Esophagus muscularis mucosa (tissue), 4 donors: ENCODE measurements around the gene SERHL2. TPM values are rescaled to one million over a fixed set of nuclear protein-coding genes. Genes with fewer than 3 reads are reported as not detected.
"Not testable (repeated sequence)": the region's sequence is repeated elsewhere in the genome, so short reads cannot be mapped to it uniquely, and the experiment has no call there.

ENCODE experiments used
- DNase-seq: peaks from one replicate; pipeline ENCODE4 v3.0.0-alpha.2; 2017; ENCODE audit errors: extremely low spot score
- H3K27ac ChIP-seq, 4 donors: fragments of 200-600 bp; sonication (generic); replicated peaks in 1 of 4; 1 replicate in 3 of 4; 2 replicates in 1 of 4; pipeline ENCODE4 v1.5.1; 2016 to 2019; ENCODE audit warnings: mild to moderate bottlenecking in 1 of 4
- H3K27me3 ChIP-seq, 4 donors: fragments of 200-600 bp; sonication (generic); one replicate each; pipeline versions ENCODE4 v1.5.1 to v1.6.0; 2016 to 2019
- H3K36me3 ChIP-seq, 4 donors: fragments of 200-600 bp; sonication (generic); one replicate each; pipeline ENCODE4 v1.5.1; 2016 to 2019
- H3K4me1 ChIP-seq, 4 donors: fragments of 200-600 bp; sonication (generic); one replicate each; pipeline ENCODE4 v1.5.1; 2016 to 2019
- H3K4me3 ChIP-seq, 4 donors: fragments of 200-600 bp; sonication (generic); 1 replicate in 2 of 4; 2 replicates in 2 of 4; pipeline ENCODE4 v1.5.1; 2016 to 2019; ENCODE audit warnings: mild to moderate bottlenecking in 4 of 4, moderate library complexity in 1 of 4
- H3K9me3 ChIP-seq, 4 donors: fragments of 200-600 bp; sonication (generic); 1 replicate in 3 of 4; 2 replicates in 1 of 4; pipeline ENCODE4 v1.5.1; 2016 to 2019
- EP300 ChIP-seq: sonication (generic); formaldehyde crosslinking; IDR thresholded peaks from one replicate; pipeline ENCODE4 v1.6.1; 2017; ENCODE audit warnings: antibody characterized with exemption
- POLR2A ChIP-seq: fragments of 450-650 bp; IDR thresholded peaks from one replicate; pipeline ENCODE4 v1.6.1; 2017; ENCODE audit warnings: antibody characterized with exemption, moderate library complexity, mild to moderate bottlenecking, low read depth
- POLR2AphosphoS5 ChIP-seq, 2 donors: sonication (generic); formaldehyde crosslinking; IDR thresholded peaks; one replicate each; pipeline ENCODE4 v1.6.1; 2017; ENCODE audit warnings: antibody characterized with exemption in 2 of 2
- WGBS: methylation state at CpG from one replicate; pipeline ENCODE4 v1.1.5; 2018; 5-methylcytosine and 5-hydroxymethylcytosine counted together
- intact Hi-C: fragments of 100-400 bp; cut with DNase I; formaldehyde crosslinking; loops from one replicate; pipeline ENCODE4 v1.15.1; 2023
- total RNA-seq, 4 donors: library from RNA; depleted of rRNA; stranded (reverse); fragments of >200 nt; gene quantifications; one replicate each; pipeline versions ENCODE4 v1.1.0 to v1.2.1, GENCODE V29; 2016
- TF ChIP-seq, protein P1 (sequence below), 3 experiments: fragments of 200-600 bp in 2 of 3; fragments of 450-650 bp in 1 of 3; sonication (generic) in 2 of 3; IDR thresholded peaks; one replicate each; pipeline ENCODE4 v1.5.1; 2017 to 2019; ENCODE audit warnings: antibody characterized with exemption in 3 of 3, mild to moderate bottlenecking in 2 of 3, moderate library complexity in 1 of 3

Gene SERHL2
- total RNA-seq, 4 donors from 2014 or later = 3.1 to 9.1 (median 5.0) TPM

DNA sequence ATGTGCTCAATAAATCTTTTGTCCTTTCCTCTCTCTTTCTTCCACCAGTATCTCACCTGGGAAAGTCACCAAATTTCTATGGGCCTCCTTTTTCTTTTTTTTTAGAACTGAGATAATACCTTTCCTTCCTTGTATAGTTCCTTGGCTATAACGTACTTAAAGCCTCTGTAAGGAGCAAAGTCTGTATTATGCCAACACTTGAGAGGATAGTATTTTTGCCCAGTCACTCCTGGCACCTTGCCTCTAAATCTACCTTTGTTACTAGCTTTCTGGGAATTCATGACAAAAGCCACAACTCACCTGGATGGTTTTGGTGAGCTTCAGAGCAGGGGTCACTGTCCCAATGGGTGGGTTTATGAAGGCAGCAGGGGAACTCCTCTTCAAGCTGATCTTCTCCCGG, 48.7 kb downstream of the SERHL2 start:
- TF ChIP-seq POLR2A (no peak), POLR2AphosphoS5 (IDR thresholded peaks at IDR 0.05) (no peak), EP300 (no peak)

DNA sequence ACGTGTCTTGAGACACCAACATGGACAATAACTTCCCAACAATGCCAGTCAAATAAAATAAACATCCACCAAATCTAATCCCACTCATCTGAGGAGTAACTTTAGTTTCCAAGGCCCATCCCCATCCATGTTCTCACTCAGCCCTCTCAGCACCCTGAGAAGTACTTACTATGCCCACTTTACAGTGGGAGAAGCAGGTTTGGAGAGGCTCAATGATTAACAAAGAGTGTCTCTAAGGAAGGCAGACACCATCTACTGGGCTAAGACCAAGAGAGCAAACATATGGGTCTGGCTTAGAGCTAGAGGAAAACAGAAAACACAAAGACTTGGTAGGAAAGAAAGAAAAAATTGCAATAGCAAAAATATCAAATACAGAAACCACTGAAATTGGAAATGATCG, 49.7 kb downstream of the SERHL2 start:
- intact Hi-C loops = no loop called here
- Histone ChIP-seq H3K27me3 (no peaks in the 10 kb centered on the region), H3K4me1 (peaks cover 28 to 43% (median 40%) of the 10 kb centered on the region in 4 donors), H3K27ac (no peak overlapping the region), H3K4me3 (no peak overlapping the region), H3K36me3 (peaks cover 41 to 65% (median 57%) of the 10 kb centered on the region in 4 donors), H3K9me3 (no peaks in the 10 kb centered on the region)
- TF ChIP-seq POLR2A = no peak
- TF ChIP-seq POLR2AphosphoS5 (IDR thresholded peaks at IDR 0.05) = no peak
- TF ChIP-seq EP300 = no peak
- TF ChIP-seq, protein P1, sequence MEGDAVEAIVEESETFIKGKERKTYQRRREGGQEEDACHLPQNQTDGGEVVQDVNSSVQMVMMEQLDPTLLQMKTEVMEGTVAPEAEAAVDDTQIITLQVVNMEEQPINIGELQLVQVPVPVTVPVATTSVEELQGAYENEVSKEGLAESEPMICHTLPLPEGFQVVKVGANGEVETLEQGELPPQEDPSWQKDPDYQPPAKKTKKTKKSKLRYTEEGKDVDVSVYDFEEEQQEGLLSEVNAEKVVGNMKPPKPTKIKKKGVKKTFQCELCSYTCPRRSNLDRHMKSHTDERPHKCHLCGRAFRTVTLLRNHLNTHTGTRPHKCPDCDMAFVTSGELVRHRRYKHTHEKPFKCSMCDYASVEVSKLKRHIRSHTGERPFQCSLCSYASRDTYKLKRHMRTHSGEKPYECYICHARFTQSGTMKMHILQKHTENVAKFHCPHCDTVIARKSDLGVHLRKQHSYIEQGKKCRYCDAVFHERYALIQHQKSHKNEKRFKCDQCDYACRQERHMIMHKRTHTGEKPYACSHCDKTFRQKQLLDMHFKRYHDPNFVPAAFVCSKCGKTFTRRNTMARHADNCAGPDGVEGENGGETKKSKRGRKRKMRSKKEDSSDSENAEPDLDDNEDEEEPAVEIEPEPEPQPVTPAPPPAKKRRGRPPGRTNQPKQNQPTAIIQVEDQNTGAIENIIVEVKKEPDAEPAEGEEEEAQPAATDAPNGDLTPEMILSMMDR (IDR thresholded peaks at IDR 0.05) = no peak
- WGBS = 92% methylated on average over 2 of the region's 2 CpGs
- DNase-seq = no peak

More for the DNA sequence above, 48.7 kb downstream of the SERHL2 start:
- no peak overlapping the region for H3K27ac ChIP-seq
- peaks cover 43 to 70% (median 64%) of the 10 kb centered on the region in 4 donors for H3K36me3 ChIP-seq
- H3K27me3 ChIP-seq = no peaks in the 10 kb centered on the region
- intact Hi-C loops = no loop called here
- 69% methylated on average over 2 of the region's 2 CpGs for WGBS
- H3K9me3 ChIP-seq = no peaks in the 10 kb centered on the region
- H3K4me1 ChIP-seq = peaks cover 26 to 37% (median 32%) of the 10 kb centered on the region in 4 donors
- no peak for DNase-seq
- no peak overlapping the region for H3K4me3 ChIP-seq

DNA sequence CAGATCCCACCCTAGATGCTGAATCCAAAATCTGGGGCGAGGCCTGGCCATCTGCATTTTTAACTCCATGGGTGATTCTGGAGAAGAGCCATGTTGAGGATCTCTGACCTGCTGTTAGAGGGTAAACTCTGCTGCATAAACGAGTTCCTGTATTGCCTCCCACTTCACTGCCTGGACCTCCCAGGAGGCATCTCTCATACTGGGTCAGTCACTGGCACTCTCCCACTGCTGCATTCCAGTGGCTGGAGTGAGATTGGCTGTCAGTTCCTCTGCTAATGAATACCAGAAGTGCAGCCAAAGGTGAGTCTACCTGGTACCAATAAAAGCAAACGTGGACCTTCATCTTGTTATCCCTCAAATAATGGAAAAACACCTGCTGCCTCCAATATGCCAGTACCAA, 50.6 kb downstream of the SERHL2 start:
- Histone ChIP-seq H3K27ac (no peak overlapping the region), H3K4me3 (no peak overlapping the region), H3K4me1 (peaks cover 37 to 53% (median 50%) of the 10 kb centered on the region in 4 donors), H3K9me3 (no peaks in the 10 kb centered on the region), H3K27me3 (no peaks in the 10 kb centered on the region), H3K36me3 (peaks cover 32 to 63% (median 48%) of the 10 kb centered on the region in 4 donors)
- no peak for DNase-seq
- intact Hi-C loops = no loop called here
- WGBS = 40% methylated on average over 3 of the region's 3 CpGs
- TF ChIP-seq POLR2AphosphoS5 (IDR thresholded peaks at IDR 0.05) (no peak), POLR2A (no peak), EP300 (no peak)
- TF ChIP-seq, protein P1 (IDR thresholded peaks at IDR 0.05) = no peak

DNA sequence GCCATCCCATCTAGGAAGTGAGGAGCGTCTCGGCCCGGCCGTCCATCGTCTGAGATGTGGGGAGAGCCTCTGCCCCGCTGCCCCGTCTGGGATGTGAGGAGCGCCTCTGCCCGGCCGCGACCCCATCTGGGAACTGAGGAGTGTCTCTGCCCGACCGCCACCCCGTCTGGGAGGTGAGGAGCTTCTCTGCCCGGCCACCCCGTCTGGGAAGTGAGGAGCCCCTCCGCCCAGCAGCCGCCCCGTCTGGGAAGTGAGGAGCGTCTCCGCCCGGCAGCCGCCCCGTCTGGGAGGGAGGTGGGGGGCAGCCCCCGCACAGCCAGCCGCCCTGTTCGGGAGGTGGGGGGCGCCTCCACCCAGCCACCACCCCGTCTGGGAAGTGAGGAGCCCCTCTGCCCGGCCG, 53.9 kb downstream of the SERHL2 start:
- Histone ChIP-seq H3K4me1 (peaks cover 69 to 85% (median 82%) of the 10 kb centered on the region in 4 donors), H3K27ac (peak overlapping the region in 3 of 4 donors; percentile 38 to 74 (median 50)), H3K36me3 (peaks cover 4 to 39% (median 25%) of the 10 kb centered on the region in 4 donors)
- 81% methylated on average over 9 of the region's 31 CpGs for WGBS
- DNase-seq, intact Hi-C loops, H3K27me3 ChIP-seq, H3K4me3 ChIP-seq, H3K9me3 ChIP-seq: not testable (repeated sequence)

DNA sequence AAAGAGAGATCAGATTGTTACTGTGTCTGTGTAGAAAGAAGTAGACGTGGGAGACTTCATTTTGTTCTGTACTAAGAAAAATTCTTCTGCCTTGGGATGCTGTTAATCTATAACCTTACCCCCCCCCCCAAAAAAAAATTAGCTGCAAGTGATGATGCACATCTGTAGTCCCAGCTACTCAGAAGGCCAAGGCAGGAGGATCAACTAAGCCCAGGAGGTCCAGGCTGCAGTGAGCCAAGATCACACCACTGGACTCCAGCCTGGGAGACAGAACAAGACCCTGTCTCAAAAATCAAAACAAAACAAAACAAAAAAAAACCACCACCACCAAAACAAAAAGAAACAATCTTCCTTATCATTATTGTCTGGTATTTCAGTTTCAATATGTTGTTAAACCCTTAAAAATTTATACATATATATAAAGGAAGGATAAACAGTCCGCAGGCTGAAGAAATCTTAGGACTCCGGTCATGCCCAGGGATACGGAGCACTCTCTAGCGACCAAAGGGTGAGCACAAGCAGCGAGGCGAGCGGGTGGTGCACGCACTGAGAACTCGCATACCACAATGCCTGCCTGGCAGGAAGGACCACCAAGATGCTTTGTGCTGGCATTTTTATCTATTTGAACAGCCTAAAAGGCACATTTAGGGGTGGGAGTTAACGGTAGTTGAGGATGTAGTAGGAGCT, 54.5 kb downstream of the SERHL2 start:
- no peaks in the 10 kb centered on the region for H3K27me3 ChIP-seq
- intact Hi-C loops = no loop called here
- peaks cover 75 to 90% (median 88%) of the 10 kb centered on the region in 4 donors for H3K4me1 ChIP-seq
- H3K27ac ChIP-seq = peak overlapping the region; percentile 38 to 74 (median 58)
- peak overlapping the region in 2 of 4 donors; percentile 19 to 34 for H3K4me3 ChIP-seq
- no peaks in the 10 kb centered on the region for H3K9me3 ChIP-seq
- no peak for TF ChIP-seq POLR2AphosphoS5 (IDR thresholded peaks at IDR 0.05)
- TF ChIP-seq, protein P1 (IDR thresholded peaks at IDR 0.05) = no peak
- no peak for TF ChIP-seq POLR2A
- no peak for TF ChIP-seq EP300
- peaks cover 0 to 35% (median 21%) of the 10 kb centered on the region in 4 donors for H3K36me3 ChIP-seq
- WGBS = 61% methylated on average over 11 of the region's 11 CpGs
- no peak for DNase-seq
